Gastrocnemius medialis (tissue), 4 donors: ENCODE data around the gene SLC2A1. TPM values are rescaled to one million over a fixed set of nuclear protein-coding genes. Genes with fewer than 3 reads are reported as not detected.

Source experiments
- ATAC-seq, 2 donors: fragments of 150-250 bp; one replicate each; pipeline ENCODE4 v1.9.1; 2016
- DNase-seq, 2 donors: peaks; one replicate each; pipeline ENCODE4 v3.0.0-alpha.2; 2019
- H3K27ac ChIP-seq, 4 donors: fragments of 200-600 bp; sonication (generic); 1 replicate in 1 of 4; 2 replicates in 3 of 4; pipeline ENCODE4 v1.5.1; 2016 to 2018; ENCODE audit warnings: mild to moderate bottlenecking in 2 of 4, moderate library complexity in 1 of 4
- H3K27me3 ChIP-seq, 3 donors: fragments of 200-600 bp; sonication (generic) in 2 of 3; 1 replicate in 1 of 3; 2 replicates in 2 of 3; pipeline versions ENCODE4 v1.5.1 to v1.6.0; 2016 to 2019; ENCODE audit warnings: mild to moderate bottlenecking in 1 of 3, moderate library complexity in 1 of 3
- H3K36me3 ChIP-seq, 2 donors: fragments of 200-600 bp; sonication (generic) in 1 of 2; one replicate each; pipeline ENCODE4 v1.5.1; 2017 to 2018
- H3K4me1 ChIP-seq, 2 donors: fragments of 200-600 bp; sonication (generic) in 1 of 2; one replicate each; pipeline ENCODE4 v1.5.1; 2016 to 2017; ENCODE audit warnings: mild to moderate bottlenecking in 2 of 2
- H3K4me3 ChIP-seq, 4 donors: fragments of 200-600 bp; sonication (generic) in 3 of 4; 1 replicate in 1 of 4; 2 replicates in 3 of 4; pipeline ENCODE4 v1.5.1; 2016 to 2019; ENCODE audit warnings: mild to moderate bottlenecking in 2 of 4
- H3K9me3 ChIP-seq, 3 donors: fragments of 200-600 bp; sonication (generic) in 2 of 3; 1 replicate in 1 of 3; 2 replicates in 2 of 3; pipeline ENCODE4 v1.5.1; 2016 to 2019
- POLR2A ChIP-seq, 2 donors: fragments of 450-650 bp; IDR thresholded peaks; one replicate each; pipeline ENCODE4 v1.6.1; 2017; ENCODE audit warnings: antibody characterized with exemption in 2 of 2, mild to moderate bottlenecking in 2 of 2, moderate library complexity in 2 of 2
- in situ Hi-C, 4 donors: fragments of 200-750 bp; cut with MboI; loops; one replicate each; pipeline versions ENCODE4 v1.15.0 to v1.8.0; 2017; ENCODE audit warnings: low sequenced_read_pairs in 4 of 4
- intact Hi-C: fragments of 100-400 bp; cut with DNase I; formaldehyde crosslinking; loops from one replicate; pipeline ENCODE4 v1.15.1; 2023; ENCODE audit warnings: low total_unique reads
- total RNA-seq, 4 donors: library from RNA; depleted of rRNA; stranded (reverse); fragments of >200 nt; gene quantifications; one replicate each; pipeline versions ENCODE4 v1.1.0 to v1.2.3, GENCODE V29; 2016
- TF ChIP-seq, protein P1 (sequence below), 5 experiments: fragments of 450-650 bp in 3 of 5; fragments of 200-600 bp in 2 of 5; sonication (generic) in 2 of 5; IDR thresholded peaks in 4 of 5; conservative IDR thresholded peaks in 1 of 5; 1 replicate in 4 of 5; 2 replicates in 1 of 5; pipeline ENCODE4 v1.5.1; 2016 to 2019; ENCODE audit warnings: antibody characterized with exemption in 5 of 5, mild to moderate bottlenecking in 3 of 5, moderate library complexity in 3 of 5

SLC2A1 gene
- total RNA-seq, 4 donors from 2014 or later, result 6.3 to 16.1 (median 9.4) TPM

GRCh38 chr1:42880384-42880783, 78.3 kb downstream of the SLC2A1 start:
- in situ Hi-C loops, result no loop called here
- intact Hi-C loops, result no loop called here
- Histone ChIP-seq H3K27me3 (peaks cover 0 to 8% (median 0%) of the 10 kb centered on the region in 3 donors), H3K4me1 (no peaks in the 10 kb centered on the region), H3K27ac (no peak overlapping the region), H3K9me3 (no peaks in the 10 kb centered on the region), H3K4me3 (no peak overlapping the region), H3K36me3 (no peaks in the 10 kb centered on the region)
- TF ChIP-seq POLR2A (IDR thresholded peaks at IDR 0.05), result no peak
- TF ChIP-seq, protein P1, sequence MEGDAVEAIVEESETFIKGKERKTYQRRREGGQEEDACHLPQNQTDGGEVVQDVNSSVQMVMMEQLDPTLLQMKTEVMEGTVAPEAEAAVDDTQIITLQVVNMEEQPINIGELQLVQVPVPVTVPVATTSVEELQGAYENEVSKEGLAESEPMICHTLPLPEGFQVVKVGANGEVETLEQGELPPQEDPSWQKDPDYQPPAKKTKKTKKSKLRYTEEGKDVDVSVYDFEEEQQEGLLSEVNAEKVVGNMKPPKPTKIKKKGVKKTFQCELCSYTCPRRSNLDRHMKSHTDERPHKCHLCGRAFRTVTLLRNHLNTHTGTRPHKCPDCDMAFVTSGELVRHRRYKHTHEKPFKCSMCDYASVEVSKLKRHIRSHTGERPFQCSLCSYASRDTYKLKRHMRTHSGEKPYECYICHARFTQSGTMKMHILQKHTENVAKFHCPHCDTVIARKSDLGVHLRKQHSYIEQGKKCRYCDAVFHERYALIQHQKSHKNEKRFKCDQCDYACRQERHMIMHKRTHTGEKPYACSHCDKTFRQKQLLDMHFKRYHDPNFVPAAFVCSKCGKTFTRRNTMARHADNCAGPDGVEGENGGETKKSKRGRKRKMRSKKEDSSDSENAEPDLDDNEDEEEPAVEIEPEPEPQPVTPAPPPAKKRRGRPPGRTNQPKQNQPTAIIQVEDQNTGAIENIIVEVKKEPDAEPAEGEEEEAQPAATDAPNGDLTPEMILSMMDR (IDR thresholded peaks at IDR 0.05 in 4 of 5, conservative IDR thresholded peaks at IDR 0.05 in 1 of 5), result no peak
- ATAC-seq, result no peak
- DNase-seq, result no peak

DNA sequence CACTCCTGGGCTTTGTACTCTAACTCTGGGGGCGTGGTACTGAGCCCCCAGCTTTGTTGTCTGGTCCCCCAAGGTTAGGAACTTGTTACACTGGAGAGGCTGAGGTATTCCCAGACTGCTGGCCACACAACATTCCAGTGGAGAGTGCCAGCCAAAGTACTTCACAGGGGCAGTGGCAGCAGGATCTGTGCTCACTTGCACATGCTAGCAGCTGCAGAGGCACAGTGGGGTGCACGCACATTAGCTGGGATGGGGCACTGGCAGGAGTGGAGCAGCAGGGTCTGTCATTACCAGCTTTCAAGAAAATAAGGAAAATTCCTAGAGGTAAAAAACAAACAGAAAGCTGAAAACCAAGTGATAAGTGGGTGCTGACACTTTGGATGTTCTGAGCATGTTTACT, 81.3 kb downstream of the SLC2A1 start:
- H3K4me3 ChIP-seq, result no peak overlapping the region
- intact Hi-C loops, result no loop called here
- ATAC-seq, result no peak

DNA sequence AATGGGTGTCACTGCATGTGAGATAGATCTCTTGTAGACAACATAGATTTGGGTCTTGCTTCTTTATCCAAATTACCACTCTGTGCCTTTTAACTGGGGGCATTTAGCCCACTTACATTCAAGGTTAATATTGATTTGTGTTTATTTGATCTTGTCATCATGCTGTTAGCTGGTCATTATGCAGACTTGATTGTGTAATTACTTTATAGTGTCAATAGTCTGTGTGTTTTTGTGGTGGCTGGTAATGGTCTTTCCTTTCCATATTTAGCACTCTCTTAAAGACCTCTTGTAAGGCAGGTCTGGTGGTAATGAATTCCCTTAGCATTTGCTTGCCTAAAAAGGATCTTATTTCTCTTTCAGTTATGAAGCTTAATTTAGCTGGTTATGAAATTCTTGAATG, 82.7 kb downstream of the SLC2A1 start:
- intact Hi-C loops (no loop called here), in situ Hi-C loops (no loop called here)
- no peak for ATAC-seq

More for the DNA sequence above, 81.3 kb downstream of the SLC2A1 start:
- in situ Hi-C loops, result no loop called here
- no peak for TF ChIP-seq POLR2A (IDR thresholded peaks at IDR 0.05)
- TF ChIP-seq, protein P1 (IDR thresholded peaks at IDR 0.05 in 4 of 5, conservative IDR thresholded peaks at IDR 0.05 in 1 of 5), result no peak
- H3K27me3 ChIP-seq, result peaks cover 0 to 8% (median 0%) of the 10 kb centered on the region in 3 donors
- no peak for DNase-seq
- H3K36me3 ChIP-seq, result no peaks in the 10 kb centered on the region
- H3K4me1 ChIP-seq, result no peaks in the 10 kb centered on the region
- no peaks in the 10 kb centered on the region for H3K9me3 ChIP-seq
- H3K27ac ChIP-seq, result no peak overlapping the region

More for the DNA sequence above, 82.7 kb downstream of the SLC2A1 start:
- no peak for TF ChIP-seq POLR2A (IDR thresholded peaks at IDR 0.05)
- TF ChIP-seq, protein P1 (IDR thresholded peaks at IDR 0.05 in 4 of 5, conservative IDR thresholded peaks at IDR 0.05 in 1 of 5), result no peak
- DNase-seq, result no peak
- Histone ChIP-seq H3K4me1 (no peaks in the 10 kb centered on the region), H3K9me3 (no peaks in the 10 kb centered on the region), H3K27me3 (peaks cover 0 to 8% (median 0%) of the 10 kb centered on the region in 3 donors), H3K36me3 (no peaks in the 10 kb centered on the region), H3K27ac (no peak overlapping the region), H3K4me3 (no peak overlapping the region)

Other genes with a start within 250 kb of the SLC2A1 start
- gene CLDN19, start 218.6 kb downstream of the SLC2A1 start, total RNA-seq, result under 1 TPM in 2 of 4 donors, not detected in 2; 0.20 to 0.59 TPM
- gene P3H1, start 191.8 kb downstream of the SLC2A1 start, total RNA-seq, result 1 to 10 TPM; 3.0 to 7.0 (median 5.6) TPM
- 10 to 100 TPM in 1 of 4 donors, 1 to 10 TPM in 3; 2.8 to 14.7 (median 5.4) TPM for gene C1orf50, start 191.6 kb downstream of the SLC2A1 start, total RNA-seq
- under 1 TPM in 2 of 4 donors, not detected in 2; 0.19 to 0.25 TPM for gene TMEM269, start 173.9 kb downstream of the SLC2A1 start, total RNA-seq
- 1 to 10 TPM; 1.4 to 6.5 (median 3.9) TPM for gene ERMAP, start 141.7 kb downstream of the SLC2A1 start, total RNA-seq
- 10 to 100 TPM; 15.5 to 26.4 (median 24.9) TPM for gene SVBP, start 141.5 kb downstream of the SLC2A1 start, total RNA-seq
- 10 to 100 TPM in 2 of 4 donors, 1 to 10 TPM in 2; 7.1 to 25.5 (median 9.8) TPM for gene ZNF691, start 112.3 kb downstream of the SLC2A1 start, total RNA-seq
- 10 to 100 TPM; 41.2 to 68.4 (median 59.1) TPM for gene EBNA1BP2, start 213.4 kb upstream of the SLC2A1 start, total RNA-seq
- under 1 TPM in 2 of 4 donors, not detected in 2; 0.10 to 0.13 TPM for gene CFAP57, start 213.5 kb upstream of the SLC2A1 start, total RNA-seq